K562 (cell line): Measurements from ENCODE around the gene PCBD2. TPM values are rescaled to one million over a fixed set of nuclear protein-coding genes. Genes with fewer than 3 reads are reported as not detected.

ENCODE experiments used
- NCOA2 ChIP-seq, 2 experiments: fragments of 450-650 bp; IDR thresholded peaks; 2 replicates each; pipeline ENCODE4 v1.6.1; 2018; ENCODE audit warnings: mild to moderate bottlenecking in 2 of 2, moderate library complexity in 1 of 2; ENCODE audit not compliant: partially characterized antibody in 2 of 2
- PBX2 ChIP-seq, 2 experiments: IDR thresholded peaks in 1 of 2; conservative IDR thresholded peaks in 1 of 2; 2 replicates each; pipeline ENCODE4 v1.6.1; 2016; ENCODE audit warnings: low read depth in 2 of 2, mild to moderate bottlenecking in 1 of 2, missing compliant biosample characterization in 1 of 2, missing genetic modification characterization in 1 of 2, moderate library complexity in 1 of 2
- ZNF444 ChIP-seq: fragments of 250-450 bp; sonication (Bioruptor Pico); IDR thresholded peaks from 2 replicates; pipeline ENCODE4 v1.4.0; 2020; ENCODE audit warnings: mild to moderate bottlenecking, moderate library complexity
- ZNF75A ChIP-seq: fragments of 450-650 bp; formaldehyde crosslinking; IDR thresholded peaks from 2 replicates; pipeline ENCODE4 v1.4.0; 2020; ENCODE audit warnings: mild to moderate bottlenecking
- polyA plus RNA-seq, 8 experiments: library from polyadenylated mRNA; depleted of rRNA in 4 of 8; stranded (reverse) in 5 of 8; unstranded in 3 of 8; fragments of >200 nt; fragmentation: Nextera tagmentation in 2 of 8; fragmentation: Illumina TruSeq in 1 of 8; extraction: Ambion mirVana in 2 of 8; extraction: Trizol in 1 of 8; gene quantifications; 2 replicates each; pipeline versions ENCODE4 v1.2.1 to v1.2.3, GENCODE V29; 2011 to 2014; ENCODE audit warnings: inconsistent platforms in 1 of 8, missing spikeins in 1 of 8
- total RNA-seq, 7 experiments: library from RNA; depleted of rRNA in 6 of 7; stranded (reverse); fragments of >200 nt in 6 of 7; fragmentation: Illumina TruSeq in 2 of 7; extraction: Trizol in 2 of 7; gene quantifications; 2 replicates each; pipeline versions ENCODE4 v1.2.1 to v1.2.3, GENCODE V29; 2011 to 2021; ENCODE audit warnings: low replicate concordance in 1 of 7
- TF ChIP-seq, protein P1 (sequence below): fragments of 450-650 bp; IDR thresholded peaks from 2 replicates; pipeline ENCODE4 v1.6.1; 2017; ENCODE audit warnings: antibody characterized with exemption, mild to moderate bottlenecking

The PCBD2 gene
- total and polyA plus RNA-seq, 9 of the 15 experiments (the other 6 are each of a cell fraction or from before 2014, with no cell fraction given) = 5.2 to 13.8 (median 7.8) TPM

GRCh38 chr5:134944630-134945029 lies 39.7 kb downstream of the PCBD2 start (continued):
- TF ChIP-seq PBX2 (CRISPR knock-in tag; IDR thresholded peaks at IDR 0.05; ENCODE audit: low read depth) (no peak), PBX2 (tag; conservative IDR thresholded peaks at IDR 0.05; ENCODE audit: low read depth) (0 out of 2 replicates have a peak, but pooled peaks have one; percentile 14), ZNF444 (CRISPR knock-in tag) (no peak), ZNF75A (CRISPR knock-in tag) (no peak), NCOA2 (IDR thresholded peaks at IDR 0.05; ENCODE audit: partially characterized antibody in 2 of 2) (no peak)
- TF ChIP-seq, protein P1, sequence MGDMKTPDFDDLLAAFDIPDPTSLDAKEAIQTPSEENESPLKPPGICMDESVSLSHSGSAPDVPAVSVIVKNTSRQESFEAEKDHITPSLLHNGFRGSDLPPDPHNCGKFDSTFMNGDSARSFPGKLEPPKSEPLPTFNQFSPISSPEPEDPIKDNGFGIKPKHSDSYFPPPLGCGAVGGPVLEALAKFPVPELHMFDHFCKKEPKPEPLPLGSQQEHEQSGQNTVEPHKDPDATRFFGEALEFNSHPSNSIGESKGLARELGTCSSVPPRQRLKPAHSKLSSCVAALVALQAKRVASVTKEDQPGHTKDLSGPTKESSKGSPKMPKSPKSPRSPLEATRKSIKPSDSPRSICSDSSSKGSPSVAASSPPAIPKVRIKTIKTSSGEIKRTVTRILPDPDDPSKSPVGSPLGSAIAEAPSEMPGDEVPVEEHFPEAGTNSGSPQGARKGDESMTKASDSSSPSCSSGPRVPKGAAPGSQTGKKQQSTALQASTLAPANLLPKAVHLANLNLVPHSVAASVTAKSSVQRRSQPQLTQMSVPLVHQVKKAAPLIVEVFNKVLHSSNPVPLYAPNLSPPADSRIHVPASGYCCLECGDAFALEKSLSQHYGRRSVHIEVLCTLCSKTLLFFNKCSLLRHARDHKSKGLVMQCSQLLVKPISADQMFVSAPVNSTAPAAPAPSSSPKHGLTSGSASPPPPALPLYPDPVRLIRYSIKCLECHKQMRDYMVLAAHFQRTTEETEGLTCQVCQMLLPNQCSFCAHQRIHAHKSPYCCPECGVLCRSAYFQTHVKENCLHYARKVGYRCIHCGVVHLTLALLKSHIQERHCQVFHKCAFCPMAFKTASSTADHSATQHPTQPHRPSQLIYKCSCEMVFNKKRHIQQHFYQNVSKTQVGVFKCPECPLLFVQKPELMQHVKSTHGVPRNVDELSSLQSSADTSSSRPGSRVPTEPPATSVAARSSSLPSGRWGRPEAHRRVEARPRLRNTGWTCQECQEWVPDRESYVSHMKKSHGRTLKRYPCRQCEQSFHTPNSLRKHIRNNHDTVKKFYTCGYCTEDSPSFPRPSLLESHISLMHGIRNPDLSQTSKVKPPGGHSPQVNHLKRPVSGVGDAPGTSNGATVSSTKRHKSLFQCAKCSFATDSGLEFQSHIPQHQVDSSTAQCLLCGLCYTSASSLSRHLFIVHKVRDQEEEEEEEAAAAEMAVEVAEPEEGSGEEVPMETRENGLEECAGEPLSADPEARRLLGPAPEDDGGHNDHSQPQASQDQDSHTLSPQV = no peak
